ENCODE data around the gene LRCH4.
A peak's percentile ranks its signal among the peaks of the same experiment; 100 is the strongest.

LRCH4 gene

GRCh38 chr7:100582041-100582579, 3.8 kb downstream of the LRCH4 start:
- DNase-seq (ENCODE audit: low read depth) = no peak

- DNase-seq (ENCODE audit: low read depth) = no peak
Measured at GRCh38 chr7:100580466-100581283, 5.3 kb downstream of the LRCH4 start.

GRCh38 chr7:100578246-100579183, 7.4 kb downstream of the LRCH4 start:
- no peak for DNase-seq (ENCODE audit: low read depth)

- DNase-seq (ENCODE audit: low read depth) = no peak
Measured at GRCh38 chr7:100577507-100577906, 8.4 kb downstream of the LRCH4 start.

GRCh38 chr7:100577103-100577502, 8.8 kb downstream of the LRCH4 start:
- no peak for DNase-seq (ENCODE audit: low read depth)

- no peak for DNase-seq (ENCODE audit: low read depth)
Measured at GRCh38 chr7:100576384-100576993, 9.4 kb downstream of the LRCH4 start.

GRCh38 chr7:100575746-100576383, 10.1 kb downstream of the LRCH4 start:
- no peak for DNase-seq (ENCODE audit: low read depth)

- no peak for DNase-seq (ENCODE audit: low read depth)
Measured at GRCh38 chr7:100575206-100575631, 10.7 kb downstream of the LRCH4 start.

GRCh38 chr7:100574362-100575205, 11.3 kb downstream of the LRCH4 start:
- no peak for DNase-seq (ENCODE audit: low read depth)

- no peak for DNase-seq (ENCODE audit: low read depth)
Measured at GRCh38 chr7:100573691-100574361, 12.1 kb downstream of the LRCH4 start, which contains the start of gene SAP25. Gene SAP25 (minus strand): TSS chr7:100573900. CDS start chr7:100573742, 158 bp downstream.

- no peak for DNase-seq (ENCODE audit: low read depth)
Measured at GRCh38 chr7:100572949-100573675, 12.8 kb downstream of the LRCH4 start.

GRCh38 chr7:100572281-100572948, 13.5 kb downstream of the LRCH4 start:
- no peak for DNase-seq (ENCODE audit: low read depth)

- no peak for DNase-seq (ENCODE audit: low read depth)
Measured at GRCh38 chr7:100571829-100572116, 14.2 kb downstream of the LRCH4 start.

- DNase-seq (ENCODE audit: low read depth) = no peak
Measured at GRCh38 chr7:100570954-100571828, 14.7 kb downstream of the LRCH4 start.

- DNase-seq (ENCODE audit: low read depth) = peak; percentile 56
Measured at GRCh38 chr7:100568896-100569844, 16.8 kb downstream of the LRCH4 start.

GRCh38 chr7:100568176-100568895, 17.6 kb downstream of the LRCH4 start:
- no peak for DNase-seq (ENCODE audit: low read depth)

All from iris pigment epithelial cell (primary cell).